Hematopoietic multipotent progenitor cell treated with erythropoietin and hydrocortisone succinate and interleukin-3 and kit ligand, for 17 days (in vitro differentiated cells): ENCODE data around the gene VAMP7.
"Not testable (repeated sequence)": the region's sequence is repeated elsewhere in the genome, so short reads cannot be mapped to it uniquely, and the experiment has no call there.

Experiments
- DNase-seq: peaks from one replicate; pipeline ENCODE4 v3.0.0-alpha.2; 2015; ENCODE audit warnings: low spot score

VAMP7 gene

GRCh38 chrX:155881158-155881993 is at the start of gene VAMP7:
VAMP7 (plus strand) TSS chrX:155881345; CDS start chrX:155889467, 8,122 bp downstream.
- DNase-seq, result peak; percentile 88

- DNase-seq, result no peak
Observed at GRCh38 chrX:155841232-155841631, 39.9 kb upstream of the VAMP7 start.

GRCh38 chrX:155851786-155852185 is 29.4 kb upstream of the VAMP7 start:
- DNase-seq, result not testable (repeated sequence)

- no peak for DNase-seq
Observed at GRCh38 chrX:155857561-155857960, 23.6 kb upstream of the VAMP7 start.

- DNase-seq, result no peak
Observed at GRCh38 chrX:155864655-155865054, 16.5 kb upstream of the VAMP7 start.

- DNase-seq, result no peak
Observed at GRCh38 chrX:155865193-155865592, 16.0 kb upstream of the VAMP7 start.

- no peak for DNase-seq
Observed at GRCh38 chrX:155867821-155868220, 13.3 kb upstream of the VAMP7 start.

GRCh38 chrX:155870958-155871357 is 10.2 kb upstream of the VAMP7 start:
- DNase-seq, result no peak

GRCh38 chrX:155871934-155872333 is 9.2 kb upstream of the VAMP7 start:
- no peak for DNase-seq

GRCh38 chrX:155873188-155873587 is 8.0 kb upstream of the VAMP7 start:
- no peak for DNase-seq

GRCh38 chrX:155874571-155875244 is 6.4 kb upstream of the VAMP7 start:
- no peak for DNase-seq

GRCh38 chrX:155876704-155877103 is 4.4 kb upstream of the VAMP7 start:
- DNase-seq, result no peak

GRCh38 chrX:155877288-155877687 is 3.9 kb upstream of the VAMP7 start:
- DNase-seq, result no peak

GRCh38 chrX:155880586-155881157 is 473 bp upstream of the VAMP7 start:
- DNase-seq, result no peak

GRCh38 chrX:155886409-155886808 is 5.3 kb downstream of the VAMP7 start:
- no peak for DNase-seq

- peak; percentile 17 for DNase-seq
Observed at GRCh38 chrX:155888139-155888538, 7.0 kb downstream of the VAMP7 start.

GRCh38 chrX:155889328-155889727 is 8.2 kb downstream of the VAMP7 start:
- peak; percentile 44 for DNase-seq

GRCh38 chrX:155891446-155892210 is 10.5 kb downstream of the VAMP7 start:
- no peak for DNase-seq

GRCh38 chrX:155893521-155893920 is 12.4 kb downstream of the VAMP7 start:
- no peak for DNase-seq

- no peak for DNase-seq
Observed at GRCh38 chrX:155896512-155896911, 15.4 kb downstream of the VAMP7 start.

GRCh38 chrX:155899366-155899765 is 18.2 kb downstream of the VAMP7 start:
- DNase-seq, result no peak

GRCh38 chrX:155900765-155901164 is 19.6 kb downstream of the VAMP7 start:
- no peak for DNase-seq
